HL-60 (cell line): ENCODE results near the gene AAK1.

Experiments used
- DNase-seq, 2 experiments: peaks; one replicate each; pipeline ENCODE4 v3.0.0-alpha.2; 2010 to 2020; ENCODE audit warnings: low read depth in 1 of 2, low spot score in 1 of 2
- H3K27ac ChIP-seq: fragments of 250-450 bp; sonication (Bioruptor Pico); replicated peaks from 2 replicates; pipeline ENCODE4 v1.5.1; 2020; ENCODE audit warnings: mild to moderate bottlenecking, moderate library complexity
- H3K27me3 ChIP-seq: fragments of 250-450 bp; sonication (Bioruptor Pico); 2 replicates; pipeline ENCODE4 v1.5.1; 2021; ENCODE audit warnings: mild to moderate bottlenecking, moderate library complexity; ENCODE audit not compliant: insufficient read depth, poor library complexity, severe bottlenecking
- H3K4me3 ChIP-seq: replicated peaks from 2 replicates; pipeline ENCODE4 v1.5.1; 2011; ENCODE audit warnings: mild to moderate bottlenecking, control low read depth, low read length; ENCODE audit not compliant: insufficient read depth
- CTCF ChIP-seq: IDR thresholded peaks from one replicate; pipeline ENCODE4 v1.5.1; 2011; ENCODE audit warnings: low read length, control low read depth, inconsistent platforms; ENCODE audit not compliant: insufficient read depth
- GABPA ChIP-seq: IDR thresholded peaks from 2 replicates; pipeline ENCODE4 v1.6.1; 2012; ENCODE audit warnings: low read depth
- POLR2AphosphoS5 ChIP-seq: IDR thresholded peaks from 2 replicates; pipeline ENCODE4 v1.6.1; 2012; ENCODE audit warnings: low read depth
- REST ChIP-seq: IDR thresholded peaks from 2 replicates; pipeline ENCODE4 v1.6.1; 2012; ENCODE audit warnings: low read depth; ENCODE audit not compliant: insufficient replicate concordance
- SPI1 ChIP-seq: IDR thresholded peaks from 2 replicates; pipeline ENCODE4 v1.6.1; 2012; ENCODE audit warnings: low read depth, mild to moderate bottlenecking, borderline replicate concordance

AAK1 gene

GRCh38 chr2:69604836-69605235, 38.7 kb downstream of the AAK1 start:
- Histone ChIP-seq H3K4me3 (no peak overlapping the region), H3K27ac (no peak overlapping the region), H3K27me3 (no peaks in the 10 kb centered on the region)
- TF ChIP-seq CTCF (no peak), REST (no peak), GABPA (no peak), POLR2AphosphoS5 (no peak), SPI1 (no peak)
- DNase-seq, result no peak

- no peak for TF ChIP-seq SPI1
- TF ChIP-seq REST, result no peak
- TF ChIP-seq CTCF, result no peak
- TF ChIP-seq GABPA, result no peak
- no peak for TF ChIP-seq POLR2AphosphoS5
- Histone ChIP-seq H3K4me3 (no peak overlapping the region), H3K27me3 (no peaks in the 10 kb centered on the region), H3K27ac (no peak overlapping the region)
- DNase-seq, result no peak
Measured at GRCh38 chr2:69604026-69604678, 39.4 kb downstream of the AAK1 start.

- H3K27me3 ChIP-seq, result no peaks in the 10 kb centered on the region
- H3K27ac ChIP-seq, result no peak overlapping the region
- TF ChIP-seq CTCF, result no peak
- TF ChIP-seq GABPA, result no peak
- no peak for TF ChIP-seq REST
- TF ChIP-seq POLR2AphosphoS5, result no peak
- no peak for TF ChIP-seq SPI1
- no peak overlapping the region for H3K4me3 ChIP-seq
- DNase-seq, result no peak
Measured at GRCh38 chr2:69603146-69603743, 40.3 kb downstream of the AAK1 start.
